ENCODE results near the gene PMS2. TPM values are rescaled to one million over a fixed set of nuclear protein-coding genes. Genes with fewer than 3 reads are reported as not detected.
"Not testable (repeated sequence)": the region's sequence is repeated elsewhere in the genome, so short reads cannot be mapped to it uniquely, and the experiment has no call there.

PMS2 gene
- total RNA-seq, 1 donor from 2014 or later = 17.7 TPM

GRCh38 chr7:6016653-6016966 lies 7.8 kb upstream of the PMS2 start:
- no peak for DNase-seq (ENCODE audit: low read depth, low spot score)

GRCh38 chr7:6015917-6016652 lies 7.2 kb upstream of the PMS2 start:
- no peak for DNase-seq (ENCODE audit: low read depth, low spot score)

- DNase-seq (ENCODE audit: low read depth, low spot score) = no peak
These were observed 3.7 kb upstream of the PMS2 start for GRCh38 chr7:6012355-6013104.

GRCh38 chr7:6011541-6011940 lies 2.7 kb upstream of the PMS2 start:
- DNase-seq (ENCODE audit: low read depth, low spot score) = no peak

GRCh38 chr7:6010370-6010769 lies 1.5 kb upstream of the PMS2 start:
- not testable (repeated sequence) for DNase-seq (ENCODE audit: low read depth, low spot score)

GRCh38 chr7:6007835-6008590 lies 836 bp downstream of the PMS2 start:
- not testable (repeated sequence) for DNase-seq (ENCODE audit: low read depth, low spot score)

GRCh38 chr7:6007386-6007785 lies 1.5 kb downstream of the PMS2 start:
- DNase-seq (ENCODE audit: low read depth, low spot score) = no peak

GRCh38 chr7:5997210-5997808 lies 11.5 kb downstream of the PMS2 start:
- DNase-seq (ENCODE audit: low read depth, low spot score) = peak; percentile 19

- DNase-seq (ENCODE audit: low read depth, low spot score) = not testable (repeated sequence)
These were observed 21.8 kb downstream of the PMS2 start for GRCh38 chr7:5987061-5987460.

- not testable (repeated sequence) for DNase-seq (ENCODE audit: low read depth, low spot score)
These were observed 29.1 kb downstream of the PMS2 start for GRCh38 chr7:5979680-5980314.

GRCh38 chr7:5973580-5973979 lies 35.3 kb downstream of the PMS2 start:
- not testable (repeated sequence) for DNase-seq (ENCODE audit: low read depth, low spot score)

GRCh38 chr7:5970347-5970911 lies 38.4 kb downstream of the PMS2 start, which contains the start of gene RSPH10B:
Gene RSPH10B, minus strand, starts transcription at chr7:5970689. Its CDS starts 3,573 bp downstream, at chr7:5967116.
- DNase-seq (ENCODE audit: low read depth, low spot score) = not testable (repeated sequence)

GRCh38 chr7:5963810-5964209 lies 45.0 kb downstream of the PMS2 start:
- not testable (repeated sequence) for DNase-seq (ENCODE audit: low read depth, low spot score)

- not testable (repeated sequence) for DNase-seq (ENCODE audit: low read depth, low spot score)
These were observed 45.6 kb downstream of the PMS2 start for GRCh38 chr7:5963205-5963604.

GRCh38 chr7:5934945-5935450 lies 73.9 kb downstream of the PMS2 start:
- DNase-seq (ENCODE audit: low read depth, low spot score) = not testable (repeated sequence)

- DNase-seq (ENCODE audit: low read depth, low spot score) = not testable (repeated sequence)
These were observed 76.8 kb downstream of the PMS2 start for GRCh38 chr7:5931905-5932644.

GRCh38 chr7:5931250-5931649 lies 77.6 kb downstream of the PMS2 start:
- DNase-seq (ENCODE audit: low read depth, low spot score) = not testable (repeated sequence)

- not testable (repeated sequence) for DNase-seq (ENCODE audit: low read depth, low spot score)
These were observed 78.6 kb downstream of the PMS2 start for GRCh38 chr7:5930290-5930689.

- not testable (repeated sequence) for DNase-seq (ENCODE audit: low read depth, low spot score)
These were observed 82.5 kb downstream of the PMS2 start for GRCh38 chr7:5926263-5926870.

Measured in pulmonary artery endothelial cell (primary cell).